PC-3 (cell line): ENCODE data around the gene BCL2L13.

ENCODE experiments used
- CTCF ChIP-seq: fragments of 300-600 bp; sonication (generic); conservative IDR thresholded peaks from 2 replicates; pipeline ENCODE4 v1.5.1; 2017; ENCODE audit warnings: antibody characterized with exemption, low read depth, mild to moderate bottlenecking, low read length
- EZH2 ChIP-seq: fragments of 300-600 bp; sonication (generic); IDR thresholded peaks from one replicate; pipeline ENCODE4 v1.6.1; 2017; ENCODE audit warnings: antibody characterized with exemption, mild to moderate bottlenecking, low read length; ENCODE audit not compliant: unreplicated experiment
- EZH2phosphoT487 ChIP-seq: fragments of 300-600 bp; sonication (generic); IDR thresholded peaks from 2 replicates; pipeline ENCODE4 v1.6.1; 2018; ENCODE audit warnings: mild to moderate bottlenecking, antibody characterized with exemption, low read length, borderline replicate concordance

- TF ChIP-seq EZH2 = no peak
- TF ChIP-seq CTCF = no peak
- TF ChIP-seq EZH2phosphoT487 = no peak
Observed at GRCh38 chr22:17607891-17608521, 30.6 kb upstream of the BCL2L13 start.
